K562 (cell line): ENCODE results near the gene SLX9. TPM values are rescaled to one million over a fixed set of nuclear protein-coding genes. Genes with fewer than 3 reads are reported as not detected.

Experiments used
- ATAC-seq: fragments of 200-7000 bp; cut with Tn5 transposase; 3 replicates; pipeline ENCODE4 v1.9.1; 2020; ENCODE audit warnings: moderate library complexity
- BruUV-seq: library from RNA; stranded (reverse); fragments of 400-500 nt; replicated peaks from 2 replicates; lab custom pipeline; 2021; lab: Mats Ljungman, UMichigan
- CTCF ChIA-PET: fragments of 300-600 bp; formaldehyde crosslinking; extraction: SDS; loops from one replicate; lab custom pipeline; 2021; ENCODE audit warnings: low intra/inter-chr PET ratio; lab: Yijun Ruan, JAX
- POLR2A ChIA-PET: fragments of 300-600, 350-650 bp; sonication (Branson Sonifier 250); formaldehyde crosslinking; extraction: SDS; loops from one replicate; lab custom pipeline; 2021; ENCODE audit warnings: antibody characterized with exemption, inconsistent platforms; lab: Yijun Ruan, JAX
- DNase-seq, 4 experiments: peaks; one replicate each; pipeline versions ENCODE4 v3.0.0 to v3.0.0-alpha.2; 2011 to 2018; ENCODE audit warnings: low spot score in 3 of 4, mixed read lengths in 3 of 4; ENCODE audit errors: extremely low read depth in 1 of 4
- FAIRE-seq: peaks from 2 replicates; lab custom pipeline; 2011; peaks lifted over from hg19 to GRCh38; lab: Jason Lieb, UNC
- H2AFZ ChIP-seq: 2 replicates; pipeline ENCODE4 v1.6.0; 2011; ENCODE audit warnings: low read depth, low read length, control low read depth, inconsistent platforms
- H3K27ac ChIP-seq: fragments of 200-600 bp; 3 replicates; pipeline ENCODE4 v1.8.0; 2011; ENCODE audit warnings: low read depth, mild to moderate bottlenecking, control low read depth, inconsistent platforms, low read length, moderate library complexity, mixed read lengths; ENCODE audit errors: extremely low read depth
- H3K27me3 ChIP-seq, 2 experiments: fragments of 300-600 bp in 1 of 2; 2 replicates in 1 of 2; 3 replicates in 1 of 2; pipeline versions ENCODE4 v1.6.0 to v1.8.0; 2011; ENCODE audit warnings: inconsistent platforms in 2 of 2, low read length in 2 of 2, mild to moderate bottlenecking in 1 of 2, mixed read lengths in 1 of 2, moderate library complexity in 1 of 2; ENCODE audit not compliant: control insufficient read depth in 2 of 2, insufficient read depth in 2 of 2
- H3K36me3 ChIP-seq: fragments of 300-600 bp; 3 replicates; pipeline ENCODE4 v1.8.0; 2011; ENCODE audit warnings: mild to moderate bottlenecking, low read length, inconsistent platforms; ENCODE audit not compliant: control insufficient read depth, insufficient read depth
- H3K4me1 ChIP-seq, 2 experiments: fragments of 200-600 bp in 1 of 2; replicated peaks in 1 of 2; 2 replicates in 1 of 2; 3 replicates in 1 of 2; pipeline versions ENCODE4 v1.5.1 to v1.8.0; 2011; ENCODE audit warnings: inconsistent platforms in 2 of 2, low read length in 2 of 2, mild to moderate bottlenecking in 1 of 2, mixed read lengths in 1 of 2, moderate library complexity in 1 of 2; ENCODE audit not compliant: control insufficient read depth in 2 of 2, insufficient read depth in 2 of 2
- H3K4me2 ChIP-seq: 2 replicates; pipeline ENCODE4 v1.6.1; 2011; ENCODE audit warnings: low read length, control low read depth, inconsistent platforms, mixed read lengths; ENCODE audit not compliant: insufficient read depth
- H3K4me3 ChIP-seq: fragments of 200-600 bp; sonication (generic), shearing (Covaris generic); 2 replicates; pipeline ENCODE4 v1.5.1; 2016; ENCODE audit warnings: control low read depth, inconsistent platforms
- H3K79me2 ChIP-seq: fragments of 200-600 bp; 3 replicates; pipeline ENCODE4 v1.8.0; 2011; ENCODE audit warnings: low read length, inconsistent platforms; ENCODE audit not compliant: control insufficient read depth, insufficient read depth
- H3K9ac ChIP-seq, 2 experiments: 2 replicates each; pipeline versions ENCODE4 v1.6.0 to v1.6.1; 2011; ENCODE audit warnings: low read depth in 2 of 2, low read length in 2 of 2, control low read depth in 1 of 2, inconsistent platforms in 1 of 2, mild to moderate bottlenecking in 1 of 2, mixed read lengths in 1 of 2; ENCODE audit not compliant: insufficient read depth in 1 of 2
- H3K9me1 ChIP-seq: one replicate; pipeline ENCODE4 v1.6.0; 2011; ENCODE audit warnings: inconsistent platforms, mild to moderate bottlenecking, low read length, moderate library complexity; ENCODE audit not compliant: control insufficient read depth, insufficient read depth
- H3K9me3 ChIP-seq: replicated peaks from 2 replicates; pipeline ENCODE4 v1.5.1; 2011; ENCODE audit warnings: low read depth, low read length, inconsistent platforms; ENCODE audit not compliant: control insufficient read depth, insufficient read depth
- H4K20me1 ChIP-seq: replicated peaks from 2 replicates; pipeline ENCODE4 v1.6.1; 2011; ENCODE audit warnings: low read length, inconsistent platforms, mixed read lengths; ENCODE audit not compliant: control insufficient read depth, insufficient read depth
- BDP1 ChIP-seq: IDR thresholded peaks from 3 replicates; pipeline ENCODE4 v1.6.1; 2011; ENCODE audit not compliant: insufficient read length, insufficient read depth
- CBFA2T2 ChIP-seq: fragments of 450-650 bp; conservative IDR thresholded peaks from 2 replicates; pipeline ENCODE4 v1.6.1; 2017; ENCODE audit warnings: mild to moderate bottlenecking
- CREM ChIP-seq: IDR thresholded peaks from 2 replicates; pipeline ENCODE4 v1.6.1; 2014; ENCODE audit warnings: antibody characterized with exemption, low read depth
- FOSL1 ChIP-seq: fragments of 200-800 bp; sonication (Bioruptor generic); conservative IDR thresholded peaks from 2 replicates; pipeline ENCODE4 v1.6.1; 2016; ENCODE audit warnings: missing genetic modification characterization, missing compliant biosample characterization
- FOXK2 ChIP-seq, 2 experiments: fragments of 450-650 bp; IDR thresholded peaks in 1 of 2; conservative IDR thresholded peaks in 1 of 2; 2 replicates each; pipeline ENCODE4 v1.6.1; 2016; ENCODE audit warnings: low read depth in 2 of 2, mild to moderate bottlenecking in 1 of 2
- HDAC1 ChIP-seq, 2 experiments: fragments of 450-650 bp; IDR thresholded peaks; 2 replicates each; pipeline ENCODE4 v1.6.1; 2016 to 2017; ENCODE audit warnings: inconsistent platforms in 1 of 2, mild to moderate bottlenecking in 1 of 2, moderate library complexity in 1 of 2
- JUND ChIP-seq, 2 experiments: IDR thresholded peaks; 2 replicates in 1 of 2; 3 replicates in 1 of 2; pipeline ENCODE4 v1.6.1; 2011; ENCODE audit warnings: borderline replicate concordance in 2 of 2, low read depth in 2 of 2, low read length in 2 of 2, improper control_type of control experiment in 1 of 2, missing biosample characterization in 1 of 2, missing genetic modification characterization in 1 of 2, missing genetic modification reagents in 1 of 2
- KDM5B ChIP-seq: fragments of 200-600 bp; sonication (generic); IDR thresholded peaks from 2 replicates; pipeline ENCODE4 v1.6.1; 2012; ENCODE audit warnings: low read depth, mild to moderate bottlenecking, moderate library complexity, low read length, control low read depth, inconsistent platforms; ENCODE audit not compliant: insufficient replicate concordance
- L3MBTL2 ChIP-seq: fragments of 450-650 bp; IDR thresholded peaks from 2 replicates; pipeline ENCODE4 v1.6.1; 2016; ENCODE audit warnings: mild to moderate bottlenecking, moderate library complexity
- MEIS2 ChIP-seq: fragments of 450-650 bp; IDR thresholded peaks from 2 replicates; pipeline ENCODE4 v1.6.1; 2014; ENCODE audit warnings: mild to moderate bottlenecking; ENCODE audit not compliant: partially characterized antibody
- RCOR1 ChIP-seq, 2 experiments: IDR thresholded peaks; 2 replicates each; pipeline ENCODE4 v1.6.1; 2012; ENCODE audit warnings: low read depth in 2 of 2, low read length in 2 of 2, borderline replicate concordance in 1 of 2, improper control_type of control experiment in 1 of 2
- ZNF239 ChIP-seq: fragments of 250-450 bp; sonication (Bioruptor Pico); IDR thresholded peaks from 2 replicates; pipeline ENCODE4 v1.4.0; 2020; ENCODE audit warnings: mild to moderate bottlenecking
- ZNF644 ChIP-seq: fragments of 200-800 bp; sonication (Bioruptor generic); IDR thresholded peaks from 2 replicates; pipeline ENCODE4 v1.6.1; 2016; ENCODE audit warnings: low read depth, missing genetic modification characterization, missing compliant biosample characterization
- WGBS: fragments of 100-300 bp; shearing (Covaris generic); methylation state at CpG from one replicate; pipeline ENCODE4 v1.1.6; 2016; ENCODE audit warnings: low coverage, mixed read lengths; ENCODE audit not compliant: insufficient coverage; ENCODE audit errors: missing lambda C conversion rate; 5-methylcytosine and 5-hydroxymethylcytosine counted together
- in situ Hi-C: fragments of 300-500 bp; cut with MboI; formaldehyde crosslinking; loops from 4 replicates; pipeline ENCODE4 v1.15.0; 2018; ENCODE audit warnings: inconsistent platforms, mixed read lengths
- intact Hi-C: fragments of 100-400 bp; cut with micrococcal nuclease; formaldehyde crosslinking; loops from 2 replicates; pipeline ENCODE4 v1.14.2; 2022
- polyA plus RNA-seq, 8 experiments: library from polyadenylated mRNA; depleted of rRNA in 4 of 8; stranded (reverse) in 5 of 8; unstranded in 3 of 8; fragments of >200 nt; fragmentation: Nextera tagmentation in 2 of 8; fragmentation: Illumina TruSeq in 1 of 8; extraction: Ambion mirVana in 2 of 8; extraction: Trizol in 1 of 8; gene quantifications; 2 replicates each; pipeline versions ENCODE4 v1.2.1 to v1.2.3, GENCODE V29; 2011 to 2014; ENCODE audit warnings: inconsistent platforms in 1 of 8, missing spikeins in 1 of 8
- total RNA-seq, 7 experiments: library from RNA; depleted of rRNA in 6 of 7; stranded (reverse); fragments of >200 nt in 6 of 7; fragmentation: Illumina TruSeq in 2 of 7; extraction: Trizol in 2 of 7; gene quantifications; 2 replicates each; pipeline versions ENCODE4 v1.2.1 to v1.2.3, GENCODE V29; 2011 to 2021; ENCODE audit warnings: low replicate concordance in 1 of 7
- TF ChIP-seq, protein P1 (sequence below): fragments of 450-650 bp; IDR thresholded peaks from 2 replicates; pipeline ENCODE4 v1.6.1; 2016; ENCODE audit warnings: borderline replicate concordance
- TF ChIP-seq, protein P2 (sequence below): sonication (generic); formaldehyde crosslinking; IDR thresholded peaks from 2 replicates; pipeline ENCODE4 v1.8.1; 2022; ENCODE audit warnings: missing genetic modification reagents
- TF ChIP-seq, protein P3 (sequence below): sonication (generic); formaldehyde crosslinking; IDR thresholded peaks from 2 replicates; pipeline ENCODE4 v1.9.0; 2022; ENCODE audit warnings: mild to moderate bottlenecking, missing genetic modification reagents

Gene SLX9
- total and polyA plus RNA-seq, 9 of the 15 experiments (the other 6 are each of a cell fraction or from before 2014, with no cell fraction given), result 1.2 to 75.5 (median 16.5) TPM

DNA sequence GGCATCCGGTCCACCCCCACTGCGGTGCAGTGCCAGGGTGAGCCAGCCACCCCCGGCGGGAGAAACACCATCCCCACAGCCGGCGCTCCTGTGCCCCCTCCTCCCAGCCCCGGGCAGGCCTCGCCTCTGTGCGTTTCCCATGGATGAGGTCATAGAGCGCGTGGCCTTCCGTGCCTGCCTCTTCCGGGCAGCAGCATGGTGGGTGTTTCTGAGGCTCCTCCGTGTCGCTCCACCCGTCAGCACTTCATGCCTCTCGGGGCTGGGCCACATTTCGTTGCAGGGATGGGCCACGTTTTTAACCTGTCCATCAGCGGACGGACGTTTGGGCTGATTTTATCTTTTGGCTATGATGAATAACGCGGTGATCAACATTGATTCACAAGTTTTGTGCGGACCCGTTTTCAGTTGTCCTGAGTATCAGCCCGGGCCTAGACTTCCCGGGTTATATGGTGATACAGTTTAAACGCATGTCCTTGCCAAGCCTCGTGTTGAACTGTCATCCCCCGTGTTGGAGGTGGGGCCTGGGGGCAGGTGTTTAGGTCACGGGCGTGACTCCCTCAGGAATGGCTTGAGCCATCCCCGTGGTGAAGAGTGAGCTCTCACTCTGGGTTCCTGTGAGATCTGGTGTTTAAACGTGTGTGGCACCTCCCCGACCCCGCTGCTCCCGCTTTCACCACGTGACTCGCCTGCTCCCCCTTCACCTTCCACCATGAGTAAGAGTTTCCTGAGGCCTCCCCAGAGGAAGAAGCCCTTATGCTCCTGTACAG is 64.8 kb downstream of the SLX9 start:
- H3K4me2 ChIP-seq, result peak overlapping the region; percentile 9; the same call in 1 of the 2 replicates
- in situ Hi-C loops, result no loop called here
- no peak for FAIRE-seq
- peak; percentile 48 for TF ChIP-seq FOSL1 (tag)
- TF ChIP-seq, protein P1, sequence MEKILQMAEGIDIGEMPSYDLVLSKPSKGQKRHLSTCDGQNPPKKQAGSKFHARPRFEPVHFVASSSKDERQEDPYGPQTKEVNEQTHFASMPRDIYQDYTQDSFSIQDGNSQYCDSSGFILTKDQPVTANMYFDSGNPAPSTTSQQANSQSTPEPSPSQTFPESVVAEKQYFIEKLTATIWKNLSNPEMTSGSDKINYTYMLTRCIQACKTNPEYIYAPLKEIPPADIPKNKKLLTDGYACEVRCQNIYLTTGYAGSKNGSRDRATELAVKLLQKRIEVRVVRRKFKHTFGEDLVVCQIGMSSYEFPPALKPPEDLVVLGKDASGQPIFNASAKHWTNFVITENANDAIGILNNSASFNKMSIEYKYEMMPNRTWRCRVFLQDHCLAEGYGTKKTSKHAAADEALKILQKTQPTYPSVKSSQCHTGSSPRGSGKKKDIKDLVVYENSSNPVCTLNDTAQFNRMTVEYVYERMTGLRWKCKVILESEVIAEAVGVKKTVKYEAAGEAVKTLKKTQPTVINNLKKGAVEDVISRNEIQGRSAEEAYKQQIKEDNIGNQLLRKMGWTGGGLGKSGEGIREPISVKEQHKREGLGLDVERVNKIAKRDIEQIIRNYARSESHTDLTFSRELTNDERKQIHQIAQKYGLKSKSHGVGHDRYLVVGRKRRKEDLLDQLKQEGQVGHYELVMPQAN, result peak; percentile 67; the same call in 1 of the 2 replicates
- TF ChIP-seq, protein P2, sequence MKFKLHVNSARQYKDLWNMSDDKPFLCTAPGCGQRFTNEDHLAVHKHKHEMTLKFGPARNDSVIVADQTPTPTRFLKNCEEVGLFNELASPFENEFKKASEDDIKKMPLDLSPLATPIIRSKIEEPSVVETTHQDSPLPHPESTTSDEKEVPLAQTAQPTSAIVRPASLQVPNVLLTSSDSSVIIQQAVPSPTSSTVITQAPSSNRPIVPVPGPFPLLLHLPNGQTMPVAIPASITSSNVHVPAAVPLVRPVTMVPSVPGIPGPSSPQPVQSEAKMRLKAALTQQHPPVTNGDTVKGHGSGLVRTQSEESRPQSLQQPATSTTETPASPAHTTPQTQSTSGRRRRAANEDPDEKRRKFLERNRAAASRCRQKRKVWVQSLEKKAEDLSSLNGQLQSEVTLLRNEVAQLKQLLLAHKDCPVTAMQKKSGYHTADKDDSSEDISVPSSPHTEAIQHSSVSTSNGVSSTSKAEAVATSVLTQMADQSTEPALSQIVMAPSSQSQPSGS (CRISPR knock-in tag), result peak; percentile 74; the same call in 1 of the 2 replicates
- TF ChIP-seq MEIS2, result peak; percentile 8
- TF ChIP-seq FOXK2 (conservative IDR thresholded peaks at IDR 0.05 in 1 of 2, IDR thresholded peaks at IDR 0.05 in 1 of 2; ENCODE audit: low read depth in 2 of 2), result no peak
- TF ChIP-seq ZNF239 (CRISPR knock-in tag), result no peak
- TF ChIP-seq BDP1, result no peak
- TF ChIP-seq CBFA2T2, result 0 out of 2 replicates have a peak, but pooled peaks have one; percentile 22
- TF ChIP-seq JUND (IDR thresholded peaks at IDR 0.05; ENCODE audit: borderline replicate concordance, low read depth, low read length), result 0 out of 2 replicates have a peak, but pooled peaks have one; percentile 6
- peak; percentile 54; the same call in 2 of the 3 replicates for TF ChIP-seq JUND (tag; IDR thresholded peaks at IDR 0.05; ENCODE audit: borderline replicate concordance, low read depth, low read length)
- peak; percentile 82 for TF ChIP-seq L3MBTL2
- TF ChIP-seq RCOR1 (IDR thresholded peaks at IDR 0.05; ENCODE audit: borderline replicate concordance in 1 of 2, low read depth in 2 of 2, low read length in 2 of 2), result no peak
- peak in 1 of 2 experiments; percentile 54; a peak in 2 of 4 replicates for TF ChIP-seq HDAC1 (IDR thresholded peaks at IDR 0.05)
- TF ChIP-seq, protein P3, sequence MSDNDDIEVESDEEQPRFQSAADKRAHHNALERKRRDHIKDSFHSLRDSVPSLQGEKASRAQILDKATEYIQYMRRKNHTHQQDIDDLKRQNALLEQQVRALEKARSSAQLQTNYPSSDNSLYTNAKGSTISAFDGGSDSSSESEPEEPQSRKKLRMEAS (CRISPR knock-in tag), result peak; percentile 90
- no peak for TF ChIP-seq KDM5B
- TF ChIP-seq ZNF644 (tag), result no peak
- peak; percentile 32 for TF ChIP-seq CREM

More for the DNA sequence above, 64.8 kb downstream of the SLX9 start:
- Histone ChIP-seq H3K9me3 (no peaks in the 10 kb centered on the region), H3K36me3 (no peaks in the 10 kb centered on the region), H3K27ac (no peak overlapping the region), H3K4me3 (no peak overlapping the region), H3K9ac (no peak overlapping the region), H3K4me1 (peaks cover 9 to 36% of the 10 kb centered on the region in 2 experiments; a peak in 4 of 5 replicates), H4K20me1 (peaks cover 4% of the 10 kb centered on the region; the same call in 1 of the 2 replicates), H3K79me2 (no peaks in the 10 kb centered on the region), H2AFZ (peak overlapping the region; percentile 35), H3K27me3 (peaks cover 29 to 33% of the 10 kb centered on the region in 2 experiments; a peak in 4 of 5 replicates), H3K9me1 (no peaks in the 10 kb centered on the region)
- ChIA-PET CTCF (no interaction called here), POLR2A (interaction anchor here (0.6 to 1.6 kb wide), 2 partner anchors 9 to 93 kb away, joined by 3 to 6 read pairs; no protein-coding TSS in a partner anchor)
- ATAC-seq (peak; percentile 48), DNase-seq (peak in 3 of 4 experiments; percentile 29 to 54 (median 53))
- 23% methylated on average over 38 of the region's 40 CpGs for WGBS
- intact Hi-C loops, result no loop called here
- BruUV-seq, result no TSS peak
